NCI-H446 (cell line): ENCODE data around the gene NCAPH2.

Experiments used
- DNase-seq, 2 experiments: peaks; one replicate each; lab custom pipeline; 2025; lab: John Stamatoyannopoulos, UW

NCAPH2 gene

GRCh38 chr22:50507991-50508884 is at the start of gene NCAPH2:
Gene NCAPH2 (plus strand): TSS chr22:50508224. CDS start chr22:50508338, 114 bp downstream.
- peak; percentile 91 to 98 for DNase-seq

- DNase-seq = no peak
Observed at GRCh38 chr22:50459016-50459415, 49.0 kb upstream of the NCAPH2 start.

- no peak for DNase-seq
Observed at GRCh38 chr22:50459496-50460140, 48.4 kb upstream of the NCAPH2 start.

- no peak for DNase-seq
Observed at GRCh38 chr22:50460938-50461337, 47.1 kb upstream of the NCAPH2 start.

GRCh38 chr22:50461536-50461935 is 46.5 kb upstream of the NCAPH2 start:
- no peak for DNase-seq

GRCh38 chr22:50461979-50462540 is 46.0 kb upstream of the NCAPH2 start:
- no peak for DNase-seq

GRCh38 chr22:50463188-50463900 is 44.7 kb upstream of the NCAPH2 start:
- DNase-seq = no peak

GRCh38 chr22:50464451-50464850 is 43.6 kb upstream of the NCAPH2 start:
- DNase-seq = no peak

GRCh38 chr22:50465066-50465930 is 42.7 kb upstream of the NCAPH2 start:
- DNase-seq = no peak

GRCh38 chr22:50467341-50467740 is 40.7 kb upstream of the NCAPH2 start:
- no peak for DNase-seq

- no peak for DNase-seq
Observed at GRCh38 chr22:50467773-50468440, 40.1 kb upstream of the NCAPH2 start.

- no peak for DNase-seq
Observed at GRCh38 chr22:50468626-50469025, 39.4 kb upstream of the NCAPH2 start.

GRCh38 chr22:50469377-50470305 is 38.4 kb upstream of the NCAPH2 start:
- peak in 1 of 2 experiments; percentile 46 for DNase-seq

- no peak for DNase-seq
Observed at GRCh38 chr22:50470491-50470890, 37.5 kb upstream of the NCAPH2 start.

GRCh38 chr22:50471197-50471847 is 36.7 kb upstream of the NCAPH2 start:
- no peak for DNase-seq

- no peak for DNase-seq
Observed at GRCh38 chr22:50471962-50472361, 36.1 kb upstream of the NCAPH2 start.

- DNase-seq = no peak
Observed at GRCh38 chr22:50473088-50473487, 34.9 kb upstream of the NCAPH2 start.

GRCh38 chr22:50473855-50474671 is 34.0 kb upstream of the NCAPH2 start:
- DNase-seq = no peak
